Measurements from ENCODE around the gene PSD2. TPM values are rescaled to one million over a fixed set of nuclear protein-coding genes. Genes with fewer than 3 reads are reported as not detected.
A peak's percentile ranks its signal among the peaks of the same experiment; 100 is the strongest.

PSD2 gene
- total and polyA plus RNA-seq, 2 donors (not counting 1 experiment from before 2014, with no cell fraction given) = 0.10 to 0.17 TPM

DNA sequence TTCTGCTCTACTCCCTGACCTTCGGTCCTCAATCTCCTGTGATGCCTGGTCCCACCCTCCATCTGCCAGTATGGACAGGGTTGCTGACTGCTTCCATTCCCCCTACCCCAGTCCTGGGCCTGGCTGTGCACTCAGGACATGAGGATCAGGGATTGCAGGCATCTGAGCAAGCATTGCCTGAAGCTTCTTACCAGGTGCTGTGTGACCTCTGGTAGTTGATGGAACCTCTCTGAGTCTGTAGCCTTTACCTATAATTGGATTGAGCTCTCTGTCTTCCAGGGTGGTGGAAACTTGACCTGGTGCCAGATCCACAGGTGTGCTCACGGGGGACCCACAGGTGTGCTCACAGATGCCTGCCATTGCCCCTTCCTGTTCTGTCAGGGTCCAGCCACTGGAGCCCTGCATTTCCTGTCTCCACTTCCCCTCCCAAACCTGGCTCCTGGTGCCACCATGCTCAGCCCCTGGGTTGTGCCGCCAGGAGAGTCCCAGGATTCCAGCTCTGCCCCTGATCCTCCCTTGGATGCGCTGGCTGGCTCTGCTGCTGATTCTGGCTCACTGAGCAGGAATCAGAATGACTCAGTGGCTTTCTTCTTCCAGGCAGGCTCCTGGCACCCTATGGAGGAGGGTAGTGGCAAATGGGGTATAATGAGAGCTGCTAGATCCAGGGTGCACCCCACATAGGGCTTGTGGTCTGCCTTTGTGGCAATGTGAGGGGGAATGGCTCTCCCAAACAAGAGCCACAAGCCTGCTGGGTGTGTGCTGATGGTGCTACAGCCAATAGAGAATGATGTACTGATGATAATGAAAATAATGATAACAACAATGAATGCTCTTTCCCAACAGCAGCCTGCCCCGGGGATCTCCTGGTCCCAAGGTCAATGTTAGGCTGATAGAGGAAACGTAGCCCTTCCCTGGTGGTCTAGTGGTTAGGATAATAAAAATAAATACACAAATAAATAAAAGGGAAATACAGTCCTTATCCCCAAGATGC lies 35.2 kb upstream of the PSD2 start:
- Mint-ChIP-seq H3K9me3 (ENCODE audit: insufficient read depth) (no peaks in the 10 kb centered on the region), H3K27me3 (peaks cover 11% of the 10 kb centered on the region), H3K4me3 (no peak overlapping the region), H3K4me1 (peaks cover 69% of the 10 kb centered on the region), H3K27ac (peak overlapping the region; percentile 27)
- no peak overlapping the region for H3K4me3 ChIP-seq (ENCODE audit: control extremely low read depth in 1 of 5, extremely low read depth in 1 of 5, insufficient read depth in 1 of 5, low read depth in 2 of 5, low read length in 4 of 5)
- H3K9ac ChIP-seq (ENCODE audit: low read length) = no peak overlapping the region
- POLR2A ChIA-PET = interaction anchor here (0.6 to 4.7 kb wide), 3 partner anchors 13 to 272 kb away, joined by 3 to 27 read pairs (median 4); no protein-coding TSS in a partner anchor
- peaks cover 6% of the 10 kb centered on the region for H3K79me2 ChIP-seq (ENCODE audit: control insufficient read depth, insufficient read depth, low read length)
- intact Hi-C loops (cut with micrococcal nuclease) = no loop called here
- ATAC-seq (ENCODE audit: low read depth) = no peak
- H3K9me3 ChIP-seq (ENCODE audit: control extremely low read depth in 1 of 3, control insufficient read depth in 2 of 3, insufficient read depth in 1 of 3, low read length in 2 of 3) = no peaks in the 10 kb centered on the region
- H4K20me1 ChIP-seq (ENCODE audit: control insufficient read depth, insufficient read depth, low read length, poor library complexity, severe bottlenecking) = no peaks in the 10 kb centered on the region
- DNase-seq = peak; percentile 21
- TF ChIP-seq CTCF (IDR thresholded peaks at IDR 0.05) (no peak), EZH2 (IDR thresholded peaks at IDR 0.05; ENCODE audit: borderline replicate concordance, insufficient read depth, low read depth, low read length, poor library complexity, severe bottlenecking) (no peak)
- H3K4me1 ChIP-seq (ENCODE audit: control insufficient read depth in 2 of 2, insufficient read depth in 2 of 2, low read length in 2 of 2) = peaks cover 56 to 59% of the 10 kb centered on the region in 2 donors
- peak overlapping the region; percentile 10 for H3K4me2 ChIP-seq (replicated peaks; ENCODE audit: low read depth, low read length, poor library complexity, severe bottlenecking)
- whole genome bisulfite sequencing (ENCODE audit: insufficient coverage) = 66% methylated on average over 4 of the region's 6 CpGs
- peaks cover 0 to 31% (median 10%) of the 10 kb centered on the region in 4 experiments for H3K27me3 ChIP-seq (replicated peaks in 1 of 4; ENCODE audit: control extremely low read depth in 1 of 4, control insufficient read depth in 3 of 4, insufficient read depth in 4 of 4, low read length in 3 of 4)
- CTCF ChIA-PET = interaction anchor here (0.7 to 15.3 kb wide), 4 partner anchors 11 to 130 kb away, joined by 3 to 479 read pairs (median 6); no protein-coding TSS in a partner anchor
- H3K36me3 ChIP-seq (replicated peaks in 1 of 2; ENCODE audit: control extremely low read depth in 1 of 2, control insufficient read depth in 1 of 2, extremely low read depth in 1 of 2, insufficient read depth in 2 of 2, low read length in 1 of 2) = no peaks in the 10 kb centered on the region
- H2AFZ ChIP-seq (ENCODE audit: insufficient read depth, low read depth, low read length, poor library complexity, severe bottlenecking) = no peak overlapping the region
- no peak overlapping the region for H3K27ac ChIP-seq (ENCODE audit: low read length in 2 of 2)

DNA sequence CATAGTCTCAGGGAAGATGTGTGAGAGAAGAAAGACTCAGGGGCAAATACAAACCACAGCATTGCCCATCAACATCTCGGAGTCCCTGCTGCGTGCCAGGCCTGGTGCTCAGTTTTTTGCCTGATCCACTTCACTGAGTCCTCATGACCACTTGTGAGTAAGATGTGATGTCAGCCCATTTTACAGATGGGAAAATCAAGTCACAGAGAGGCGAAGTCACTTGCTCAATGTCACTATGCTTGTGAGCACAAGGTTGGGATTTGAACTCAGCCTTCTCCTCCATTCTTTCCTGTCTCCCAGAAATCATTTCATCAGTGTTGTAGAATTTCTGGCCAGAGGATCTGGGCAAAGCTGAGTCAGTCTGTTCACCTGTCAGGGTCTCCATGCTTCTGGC lies 34.6 kb upstream of the PSD2 start:
- intact Hi-C loops (cut with micrococcal nuclease) = no loop called here
- Histone ChIP-seq H3K4me1 (ENCODE audit: control insufficient read depth in 2 of 2, insufficient read depth in 2 of 2, low read length in 2 of 2) (peaks cover 57 to 59% of the 10 kb centered on the region in 2 donors), H2AFZ (ENCODE audit: insufficient read depth, low read depth, low read length, poor library complexity, severe bottlenecking) (no peak overlapping the region), H3K4me3 (ENCODE audit: control extremely low read depth in 1 of 5, extremely low read depth in 1 of 5, insufficient read depth in 1 of 5, low read depth in 2 of 5, low read length in 4 of 5) (no peak overlapping the region), H3K27ac (ENCODE audit: low read length in 2 of 2) (no peak overlapping the region), H3K79me2 (ENCODE audit: control insufficient read depth, insufficient read depth, low read length) (peaks cover 13% of the 10 kb centered on the region), H3K9me3 (ENCODE audit: control extremely low read depth in 1 of 3, control insufficient read depth in 2 of 3, insufficient read depth in 1 of 3, low read length in 2 of 3) (no peaks in the 10 kb centered on the region), H3K27me3 (replicated peaks in 1 of 4; ENCODE audit: control extremely low read depth in 1 of 4, control insufficient read depth in 3 of 4, insufficient read depth in 4 of 4, low read length in 3 of 4) (peaks cover 0 to 25% (median 7%) of the 10 kb centered on the region in 4 experiments), H3K36me3 (replicated peaks in 1 of 2; ENCODE audit: control extremely low read depth in 1 of 2, control insufficient read depth in 1 of 2, extremely low read depth in 1 of 2, insufficient read depth in 2 of 2, low read length in 1 of 2) (no peaks in the 10 kb centered on the region), H3K9ac (ENCODE audit: low read length) (no peak overlapping the region), H4K20me1 (ENCODE audit: control insufficient read depth, insufficient read depth, low read length, poor library complexity, severe bottlenecking) (no peaks in the 10 kb centered on the region), H3K4me2 (replicated peaks; ENCODE audit: low read depth, low read length, poor library complexity, severe bottlenecking) (no peak overlapping the region)
- WGBS (ENCODE audit: insufficient coverage) = 93% methylated on average over 3 of the region's 3 CpGs
- Mint-ChIP-seq H3K9me3 (ENCODE audit: insufficient read depth) (no peaks in the 10 kb centered on the region), H3K4me3 (no peak overlapping the region), H3K27ac (no peak overlapping the region), H3K4me1 (peaks cover 69% of the 10 kb centered on the region), H3K27me3 (peaks cover 7% of the 10 kb centered on the region)
- TF ChIP-seq EZH2 (IDR thresholded peaks at IDR 0.05; ENCODE audit: borderline replicate concordance, insufficient read depth, low read depth, low read length, poor library complexity, severe bottlenecking) = no peak
- no peak for TF ChIP-seq CTCF (IDR thresholded peaks at IDR 0.05)
- ChIA-PET CTCF (interaction anchor here (1.0 to 15.3 kb wide), 2 partner anchors 91 to 130 kb away, joined by 3 to 479 read pairs; no protein-coding TSS in a partner anchor), POLR2A (no interaction called here)
- ATAC-seq (ENCODE audit: low read depth) (no peak), DNase-seq (peak; percentile 21)
